Endothelial cell of hepatic sinusoid (primary cell): ENCODE data around the gene TCIRG1.
"Not testable (repeated sequence)": the region's sequence is repeated elsewhere in the genome, so short reads cannot be mapped to it uniquely, and the experiment has no call there.

Experiments used
- in situ Hi-C: cut with HindIII; loops from 2 replicates; pipeline ENCODE4 v1.10.0; 2017; ENCODE audit warnings: low sequenced_read_pairs

Gene TCIRG1

GRCh38 chr11:68082481-68082880, 43.7 kb downstream of the TCIRG1 start:
- in situ Hi-C loops: no loop called here

GRCh38 chr11:68083517-68083916, 44.7 kb downstream of the TCIRG1 start:
- in situ Hi-C loops: no loop called here

GRCh38 chr11:68089679-68090078, 50.9 kb downstream of the TCIRG1 start:
- in situ Hi-C loops: no loop called here

- in situ Hi-C loops: no loop called here
Measured at GRCh38 chr11:68090287-68090686, 51.5 kb downstream of the TCIRG1 start.

GRCh38 chr11:68090706-68091105, 51.9 kb downstream of the TCIRG1 start:
- in situ Hi-C loops: no loop called here

GRCh38 chr11:68092411-68092810, 53.6 kb downstream of the TCIRG1 start:
- in situ Hi-C loops: no loop called here

GRCh38 chr11:68092946-68093345, 54.1 kb downstream of the TCIRG1 start:
- in situ Hi-C loops: not testable (repeated sequence)

- in situ Hi-C loops: no loop called here
Measured at GRCh38 chr11:68093565-68093964, 54.7 kb downstream of the TCIRG1 start.

GRCh38 chr11:68096962-68097361, 58.1 kb downstream of the TCIRG1 start:
- in situ Hi-C loops: no loop called here

GRCh38 chr11:68099057-68099456, 60.2 kb downstream of the TCIRG1 start:
- in situ Hi-C loops: no loop called here

- in situ Hi-C loops: no loop called here
Measured at GRCh38 chr11:68099474-68100405, 60.9 kb downstream of the TCIRG1 start.
